Activated naive CD8-positive, alpha-beta T cell treated with anti-CD3 and anti-CD28 coated beads, Interleukin-2, amount 50 U/mL, for 16 hours (primary cell): ENCODE data around the gene OR51G2.

Source experiments
- DNase-seq: peaks from one replicate; pipeline ENCODE4 v3.0.0-alpha.2; 2020; ENCODE audit warnings: low read depth, low spot score

OR51G2 gene

DNA sequence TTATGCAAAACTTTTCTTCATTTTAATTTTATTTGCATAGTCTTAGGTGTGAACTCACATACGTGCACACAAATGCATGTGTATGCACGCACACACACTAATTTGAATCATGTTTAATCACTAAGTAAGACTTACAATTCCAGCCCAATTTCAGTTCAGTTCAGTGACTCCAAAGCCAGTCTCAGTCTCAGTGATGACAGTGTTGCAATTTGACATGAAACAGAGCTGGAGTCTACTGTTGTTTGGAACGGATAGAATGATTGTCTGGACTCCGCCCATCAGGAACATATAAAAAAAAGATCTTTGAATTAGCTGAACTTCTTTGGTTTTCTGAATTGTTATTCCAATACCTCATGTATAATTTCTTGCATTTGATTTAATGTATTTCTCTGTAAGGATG, 55.3 kb downstream of the OR51G2 start:
- no peak for DNase-seq
